ENCODE data around the gene ZDHHC8. TPM values are rescaled to one million over a fixed set of nuclear protein-coding genes. Genes with fewer than 3 reads are reported as not detected.

The ZDHHC8 gene
- total and polyA plus RNA-seq, 2 experiments from 2014 or later = 30.3 to 53.4 TPM

GRCh38 chr22:20089977-20090729 lies 41.5 kb upstream of the ZDHHC8 start:
- DNase-seq (ENCODE audit: low read depth in 1 of 2, low spot score in 1 of 2) = no peak
- peaks cover 2% of the 10 kb centered on the region for H3K4me1 ChIP-seq (ENCODE audit: low read depth)
- no peaks in the 10 kb centered on the region for H3K9me3 ChIP-seq (ENCODE audit: low read depth)
- no peak overlapping the region for H3K4me3 ChIP-seq
- no peak for TF ChIP-seq CTCF (IDR thresholded peaks at IDR 0.05; ENCODE audit: low read depth, low read length)
- H3K27ac ChIP-seq = no peak overlapping the region
- peaks cover 84% of the 10 kb centered on the region for H3K36me3 ChIP-seq
- no peaks in the 10 kb centered on the region for H3K27me3 ChIP-seq

GRCh38 chr22:20090730-20091240 lies 40.8 kb upstream of the ZDHHC8 start:
- Histone ChIP-seq H3K4me3 (no peak overlapping the region), H3K9me3 (ENCODE audit: low read depth) (no peaks in the 10 kb centered on the region), H3K36me3 (peaks cover 86% of the 10 kb centered on the region)

GRCh38 chr22:20091690-20092476 lies 39.7 kb upstream of the ZDHHC8 start:
- no peak for DNase-seq (ENCODE audit: low read depth in 1 of 2, low spot score in 1 of 2)
- Histone ChIP-seq H3K9me3 (ENCODE audit: low read depth) (no peaks in the 10 kb centered on the region), H3K27ac (no peak overlapping the region), H3K4me3 (no peak overlapping the region), H3K4me1 (ENCODE audit: low read depth) (no peaks in the 10 kb centered on the region), H3K27me3 (no peaks in the 10 kb centered on the region), H3K36me3 (peaks cover 81% of the 10 kb centered on the region)
- TF ChIP-seq CTCF (IDR thresholded peaks at IDR 0.05; ENCODE audit: low read depth, low read length) = no peak

More at GRCh38 chr22:20090730-20091240, 40.8 kb upstream of the ZDHHC8 start:
- TF ChIP-seq CTCF (IDR thresholded peaks at IDR 0.05; ENCODE audit: low read depth, low read length) = no peak
- Histone ChIP-seq H3K27ac (no peak overlapping the region), H3K4me1 (ENCODE audit: low read depth) (no peaks in the 10 kb centered on the region), H3K27me3 (no peaks in the 10 kb centered on the region)
- DNase-seq (ENCODE audit: low read depth in 1 of 2, low spot score in 1 of 2) = no peak

GRCh38 chr22:20092477-20092854 lies 39.1 kb upstream of the ZDHHC8 start:
- Histone ChIP-seq H3K27ac (no peak overlapping the region), H3K4me3 (no peak overlapping the region), H3K27me3 (no peaks in the 10 kb centered on the region)

More at GRCh38 chr22:20092477-20092854, 39.1 kb upstream of the ZDHHC8 start:
- no peaks in the 10 kb centered on the region for H3K4me1 ChIP-seq (ENCODE audit: low read depth)
- peaks cover 78% of the 10 kb centered on the region for H3K36me3 ChIP-seq
- no peak for DNase-seq (ENCODE audit: low read depth in 1 of 2, low spot score in 1 of 2)
- TF ChIP-seq CTCF (IDR thresholded peaks at IDR 0.05; ENCODE audit: low read depth, low read length) = no peak
- no peaks in the 10 kb centered on the region for H3K9me3 ChIP-seq (ENCODE audit: low read depth)
